HG02763 (cell line): Measurements from ENCODE around the gene TRPM6.
"Not testable (repeated sequence)": the region's sequence is repeated elsewhere in the genome, so short reads cannot be mapped to it uniquely, and the experiment has no call there.

Experiments
- ATAC-seq: cut with Tn5 transposase; IDR thresholded peaks from one replicate; pipeline ENCODE4 v1.9.1; 2021; ENCODE audit warnings: mild to moderate bottlenecking, moderate library complexity; ENCODE audit not compliant: unreplicated experiment

The TRPM6 gene

DNA sequence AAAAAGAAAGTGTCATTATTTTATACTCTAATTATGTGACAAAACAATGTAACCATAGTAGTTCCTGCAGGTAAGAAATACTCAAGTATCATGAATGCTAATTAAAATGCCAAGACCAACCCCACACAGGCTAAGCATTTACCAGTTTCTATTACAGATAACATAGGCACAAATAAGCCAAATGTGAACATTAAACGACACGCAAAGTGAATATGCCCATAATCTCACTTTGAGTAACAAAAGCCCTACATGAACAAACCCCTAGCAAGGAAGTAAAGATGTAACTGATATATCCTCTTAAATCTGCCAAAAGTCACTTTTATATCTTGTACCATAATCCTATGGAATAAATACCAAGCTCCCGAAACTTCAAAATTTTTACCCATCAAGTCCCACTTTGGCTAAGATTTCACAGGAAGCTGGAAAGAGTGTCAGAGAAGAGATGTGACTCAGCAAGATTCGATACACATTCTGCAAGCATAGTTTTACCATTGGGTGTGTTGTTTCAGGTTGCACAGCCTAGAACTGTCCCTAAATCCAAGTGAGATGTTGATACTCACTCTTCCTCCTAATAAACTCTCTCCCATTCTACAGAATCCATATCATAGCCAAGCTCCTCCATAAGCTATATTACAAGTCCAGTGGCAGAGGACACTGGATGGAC lies 28.8 kb downstream of the TRPM6 start:
- no peak for ATAC-seq

DNA sequence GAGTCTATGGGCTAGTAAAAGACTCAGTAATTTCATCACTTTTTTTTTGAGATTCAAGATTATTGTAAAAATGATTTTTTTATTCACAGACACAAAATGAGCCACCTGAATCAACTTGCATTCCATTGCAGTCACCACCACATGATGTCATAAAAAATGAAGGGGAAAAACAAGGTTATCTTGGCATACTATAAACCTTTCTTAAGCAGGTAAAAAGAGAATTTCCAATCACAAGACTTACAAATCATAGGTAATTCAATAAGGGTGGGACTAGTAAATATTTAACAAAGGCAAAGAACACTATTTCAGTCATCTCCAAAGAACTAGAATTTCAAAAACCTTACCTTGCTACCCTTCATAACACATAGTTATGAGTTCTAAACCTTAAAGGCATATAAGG lies 30.7 kb downstream of the TRPM6 start:
- no peak for ATAC-seq

GRCh38 chr9:74855072-74855471 lies 32.6 kb downstream of the TRPM6 start:
- ATAC-seq = no peak

DNA sequence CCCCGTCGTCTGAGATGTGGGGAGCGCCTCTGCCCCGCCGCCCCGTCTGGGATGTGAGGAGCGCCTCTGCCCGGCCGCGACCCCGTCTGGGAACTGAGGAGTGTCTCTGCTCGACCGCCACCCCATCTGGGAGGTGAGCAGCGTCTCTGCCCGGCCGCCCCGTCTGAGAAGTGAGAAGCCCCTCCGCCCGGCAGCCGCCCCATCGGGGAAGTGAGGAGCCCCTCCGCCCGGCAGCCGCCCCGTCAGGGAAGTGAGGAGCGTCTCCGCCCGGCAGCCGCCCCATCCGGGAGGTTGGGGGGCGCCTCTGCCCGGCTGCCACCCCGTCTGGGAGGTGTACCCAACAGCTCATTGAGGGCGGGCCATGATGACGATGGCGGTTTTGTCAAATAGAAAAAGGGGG lies 34.7 kb downstream of the TRPM6 start:
- ATAC-seq = not testable (repeated sequence)

DNA sequence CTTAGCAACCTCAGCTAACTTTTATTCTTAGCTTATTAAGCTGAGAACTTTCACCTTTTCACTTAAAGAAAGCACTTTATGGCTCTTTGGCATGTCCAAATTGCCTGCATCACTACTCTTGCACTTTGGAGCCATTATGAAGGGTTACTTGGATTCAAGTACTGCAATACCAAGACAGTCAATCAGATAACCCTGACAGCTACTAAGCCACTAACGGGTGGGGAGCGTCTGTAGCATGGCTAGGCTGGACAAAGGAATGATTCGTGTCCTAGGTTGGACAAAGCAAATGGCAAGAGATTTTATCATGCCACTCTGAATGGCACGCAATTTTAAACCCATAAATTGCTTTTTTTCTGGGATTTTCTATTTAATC lies 39.6 kb downstream of the TRPM6 start:
- no peak for ATAC-seq

DNA sequence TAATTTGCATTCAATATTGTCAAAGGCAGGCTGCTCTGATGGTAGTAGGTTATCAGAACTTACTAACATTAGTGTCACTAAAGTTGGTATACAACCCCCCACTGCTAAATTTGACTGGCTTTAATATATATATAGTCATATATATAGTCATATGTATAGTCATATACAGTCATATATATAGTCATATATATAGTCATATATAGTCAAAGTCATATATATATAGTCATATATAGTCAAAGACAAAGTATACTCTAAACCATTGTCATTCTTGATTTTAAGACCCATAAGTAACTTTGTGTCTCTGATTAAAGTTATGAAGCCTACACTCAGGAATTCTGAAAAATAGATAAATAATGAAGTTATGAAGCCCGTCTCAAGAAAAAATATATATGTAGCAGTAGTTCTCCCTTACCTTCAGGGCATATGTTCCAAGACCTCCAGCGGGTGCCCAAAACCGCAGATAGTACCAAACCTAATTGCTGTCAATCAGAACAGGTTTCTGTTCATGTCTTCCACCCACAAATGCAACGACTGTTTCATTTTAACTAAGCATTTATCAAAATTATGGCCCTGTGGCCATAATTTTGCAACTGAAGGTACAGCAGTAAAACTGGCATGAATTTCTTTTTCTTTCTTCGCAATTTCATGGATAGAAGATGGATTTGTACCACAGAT lies 40.1 kb downstream of the TRPM6 start:
- no peak for ATAC-seq

- no peak for ATAC-seq
Observed at GRCh38 chr9:74846766-74847165, 41.0 kb downstream of the TRPM6 start.

- ATAC-seq = no peak
Observed at GRCh38 chr9:74838351-74838750, 49.4 kb downstream of the TRPM6 start.

DNA sequence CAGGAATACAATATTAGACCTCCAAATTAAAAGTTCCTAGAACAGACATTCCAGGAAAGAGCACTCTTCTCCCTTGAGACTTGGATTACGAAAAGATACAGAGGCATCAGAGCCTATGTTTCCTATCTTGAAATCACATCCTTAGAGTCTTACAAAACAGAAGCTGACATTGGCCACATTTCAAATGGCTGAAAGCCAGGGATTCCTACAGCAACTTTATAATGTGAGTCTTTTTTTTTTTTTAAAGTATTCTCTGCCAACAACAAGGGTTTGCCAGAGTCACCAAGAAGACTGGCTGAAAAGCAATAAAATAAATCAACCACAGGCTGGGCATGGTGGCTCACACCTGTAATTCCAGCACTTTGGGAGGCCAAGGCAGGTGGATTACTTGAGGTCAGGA lies 63.1 kb downstream of the TRPM6 start:
- ATAC-seq = no peak

- ATAC-seq = no peak
Observed at GRCh38 chr9:74821636-74822035, 66.1 kb downstream of the TRPM6 start.

DNA sequence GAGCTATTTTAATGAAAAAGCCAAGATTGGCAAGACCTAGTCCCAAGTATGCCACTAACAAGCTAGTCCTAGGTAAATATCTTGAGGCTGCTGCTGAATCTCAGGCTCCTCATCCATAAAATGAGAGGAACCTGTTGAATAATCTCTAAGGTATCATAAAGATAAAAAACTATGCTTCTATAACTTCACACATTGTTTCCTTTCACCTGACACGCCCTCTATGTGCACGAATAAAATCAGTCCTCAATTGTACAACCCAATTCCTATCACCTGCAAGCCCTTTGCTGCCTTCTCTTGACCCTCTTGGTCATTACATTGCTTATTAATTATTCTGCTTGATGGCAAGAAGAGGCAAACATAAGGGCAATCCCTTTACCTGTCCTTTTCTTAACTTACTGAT lies 69.9 kb downstream of the TRPM6 start:
- no peak for ATAC-seq

DNA sequence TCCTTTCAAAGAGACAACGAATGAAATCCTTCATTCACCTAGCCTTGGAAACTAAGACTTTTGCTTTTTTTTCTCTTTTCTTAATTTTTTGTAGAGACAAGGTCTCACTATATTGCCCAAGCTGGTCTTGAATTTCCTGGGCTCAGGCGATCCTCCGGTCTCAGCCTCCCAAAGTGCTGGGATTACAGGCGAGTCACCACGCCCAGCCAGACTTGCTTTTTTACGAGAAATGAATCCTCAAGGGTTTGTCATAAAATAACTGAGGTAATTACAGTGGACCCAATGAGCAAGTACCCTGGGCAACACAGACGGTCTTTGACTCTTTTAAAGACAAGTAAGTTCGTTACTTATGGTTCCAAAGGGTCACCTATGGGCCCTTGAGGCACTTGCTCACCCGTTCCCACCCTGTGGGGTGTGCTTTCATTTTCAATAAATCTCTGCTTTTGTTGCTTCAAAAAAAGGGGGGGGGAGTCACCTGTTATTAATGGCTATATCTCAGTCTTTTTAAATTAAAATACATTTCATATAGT lies 70.4 kb downstream of the TRPM6 start:
- no peak for ATAC-seq

DNA sequence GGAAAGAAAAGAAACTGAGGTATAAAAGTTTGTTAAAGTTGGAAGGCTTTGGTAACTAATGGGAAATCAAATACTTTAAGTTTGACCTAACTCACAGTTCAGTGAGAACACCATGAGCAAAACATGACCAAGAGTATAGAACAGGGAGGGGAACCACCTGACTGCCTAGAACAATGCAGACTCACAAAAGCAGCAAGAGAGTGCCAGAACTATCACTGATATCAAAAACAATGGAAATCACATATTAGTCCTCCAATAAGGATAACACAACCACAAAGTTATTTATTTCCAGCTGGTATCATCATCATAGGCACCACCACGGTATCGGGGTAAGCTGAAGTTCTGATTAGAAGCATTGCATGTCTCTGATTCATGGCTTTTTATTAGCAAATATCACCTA lies 77.5 kb downstream of the TRPM6 start:
- no peak for ATAC-seq

- no peak for ATAC-seq
Observed at GRCh38 chr9:74804018-74804385, 83.7 kb downstream of the TRPM6 start.

GRCh38 chr9:74803376-74804017 lies 84.2 kb downstream of the TRPM6 start:
- ATAC-seq = no peak

GRCh38 chr9:74800226-74800625 lies 87.5 kb downstream of the TRPM6 start:
- no peak for ATAC-seq

GRCh38 chr9:74795803-74796202 lies 91.9 kb downstream of the TRPM6 start:
- no peak for ATAC-seq

DNA sequence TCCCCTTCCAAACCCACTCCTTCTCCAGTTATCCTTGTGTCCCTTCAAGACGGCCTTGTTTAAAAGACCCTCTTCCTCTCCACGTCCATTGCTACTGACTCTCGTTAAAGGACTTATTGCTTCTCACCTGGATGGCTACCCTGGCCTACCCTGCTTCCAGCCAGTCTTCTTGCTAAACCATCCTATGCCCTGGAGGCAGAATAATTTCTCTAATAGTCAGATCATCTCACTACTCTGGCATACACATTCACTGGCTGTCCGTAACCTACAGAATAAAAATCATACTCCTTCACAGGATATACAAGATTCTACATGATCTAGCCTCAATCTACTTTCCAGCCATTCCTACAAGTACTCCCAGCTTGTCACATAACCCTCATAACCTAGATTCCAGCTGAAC lies 92.6 kb downstream of the TRPM6 start:
- no peak for ATAC-seq

GRCh38 chr9:74784506-74784905 lies 103.2 kb downstream of the TRPM6 start:
- ATAC-seq = no peak

DNA sequence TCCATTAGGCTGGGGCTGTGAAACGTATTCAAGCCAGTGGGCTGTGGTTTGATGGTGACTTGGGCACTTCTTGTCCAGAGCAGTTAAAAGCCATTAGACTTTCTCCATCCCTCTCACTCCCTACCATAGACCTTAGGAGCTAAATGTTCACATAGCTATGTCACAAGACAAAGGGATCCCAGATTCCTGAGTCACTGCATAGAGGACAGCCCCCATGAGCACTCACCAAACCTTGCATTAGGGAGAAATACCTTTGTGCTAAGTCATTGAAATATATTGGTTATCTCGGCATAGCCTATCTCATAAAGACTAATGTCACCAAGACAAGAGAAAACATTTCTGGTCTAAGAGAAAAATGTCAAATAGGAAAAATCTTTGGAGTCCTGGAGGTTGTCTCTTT lies 104.3 kb downstream of the TRPM6 start:
- ATAC-seq = no peak

GRCh38 chr9:74777136-74777879 lies 110.4 kb downstream of the TRPM6 start:
- peak; percentile 48 for ATAC-seq

GRCh38 chr9:74775396-74775795 lies 112.3 kb downstream of the TRPM6 start:
- no peak for ATAC-seq
